B cell (primary cell): ENCODE data around the gene KHDC4.

Experiments
- EZH2 ChIP-seq: IDR thresholded peaks from 2 replicates; pipeline ENCODE4 v1.6.1; 2012; ENCODE audit warnings: borderline replicate concordance, low read depth, mild to moderate bottlenecking, moderate library complexity, low read length; ENCODE audit not compliant: insufficient read depth, poor library complexity, severe bottlenecking
- TF ChIP-seq, protein P1 (sequence below): fragments of 200-600 bp; IDR thresholded peaks from one replicate; pipeline ENCODE4 v1.8.0; 2022; ENCODE audit warnings: antibody characterized with exemption, mild to moderate bottlenecking

DNA sequence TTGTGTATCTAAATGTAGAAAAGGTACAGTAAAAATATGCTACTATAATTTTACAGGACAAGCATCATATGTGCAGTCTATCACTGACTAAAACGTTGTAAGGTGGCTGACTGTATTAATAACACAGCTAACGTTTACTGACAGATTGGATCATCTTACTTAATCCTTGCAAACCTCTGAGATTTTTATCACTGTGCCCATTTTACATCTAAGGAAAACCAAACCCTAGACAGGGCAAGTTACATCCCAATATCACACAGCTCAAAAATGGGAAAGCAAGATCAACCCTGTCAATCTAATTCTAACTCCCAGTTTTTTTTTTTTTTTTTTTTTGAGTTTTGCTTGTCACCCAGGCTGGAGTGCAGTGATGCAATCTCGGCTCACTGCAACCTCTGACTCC lies 15.6 kb downstream of the KHDC4 start:
- TF ChIP-seq, protein P1, sequence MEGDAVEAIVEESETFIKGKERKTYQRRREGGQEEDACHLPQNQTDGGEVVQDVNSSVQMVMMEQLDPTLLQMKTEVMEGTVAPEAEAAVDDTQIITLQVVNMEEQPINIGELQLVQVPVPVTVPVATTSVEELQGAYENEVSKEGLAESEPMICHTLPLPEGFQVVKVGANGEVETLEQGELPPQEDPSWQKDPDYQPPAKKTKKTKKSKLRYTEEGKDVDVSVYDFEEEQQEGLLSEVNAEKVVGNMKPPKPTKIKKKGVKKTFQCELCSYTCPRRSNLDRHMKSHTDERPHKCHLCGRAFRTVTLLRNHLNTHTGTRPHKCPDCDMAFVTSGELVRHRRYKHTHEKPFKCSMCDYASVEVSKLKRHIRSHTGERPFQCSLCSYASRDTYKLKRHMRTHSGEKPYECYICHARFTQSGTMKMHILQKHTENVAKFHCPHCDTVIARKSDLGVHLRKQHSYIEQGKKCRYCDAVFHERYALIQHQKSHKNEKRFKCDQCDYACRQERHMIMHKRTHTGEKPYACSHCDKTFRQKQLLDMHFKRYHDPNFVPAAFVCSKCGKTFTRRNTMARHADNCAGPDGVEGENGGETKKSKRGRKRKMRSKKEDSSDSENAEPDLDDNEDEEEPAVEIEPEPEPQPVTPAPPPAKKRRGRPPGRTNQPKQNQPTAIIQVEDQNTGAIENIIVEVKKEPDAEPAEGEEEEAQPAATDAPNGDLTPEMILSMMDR, result no peak
- no peak for TF ChIP-seq EZH2
